GM12878 (cell line): Measurements from ENCODE around the gene ATXN2. TPM values are rescaled to one million over a fixed set of nuclear protein-coding genes. Genes with fewer than 3 reads are reported as not detected.

Experiments used
- ATAC-seq: fragments of 200-7000 bp; cut with Tn5 transposase; 3 replicates; pipeline ENCODE4 v1.9.1; 2020; ENCODE audit warnings: mild to moderate bottlenecking, moderate library complexity
- BruUV-seq: library from RNA; stranded (reverse); fragments of 400-500 nt; replicated peaks from 2 replicates; lab custom pipeline; 2021; lab: Mats Ljungman, UMichigan
- CTCF ChIA-PET: fragments of 300-600 bp; sonication (Branson Sonifier 250); formaldehyde crosslinking; extraction: SDS; loops from one replicate; lab custom pipeline; 2021; ENCODE audit warnings: inconsistent platforms; lab: Yijun Ruan, JAX
- POLR2A ChIA-PET: fragments of 350-600 bp; formaldehyde crosslinking; extraction: SDS; loops from one replicate; lab custom pipeline; 2021; ENCODE audit warnings: inconsistent platforms; lab: Charles Lee
- RAD21 ChIA-PET: fragments of 300-600 bp; sonication (Branson Sonifier 250); formaldehyde crosslinking; loops from one replicate; lab custom pipeline; 2023; ENCODE audit warnings: antibody characterized with exemption; ENCODE audit not compliant: unreplicated experiment; lab: Charles Lee
- SMC1A ChIA-PET: fragments of 300-600 bp; sonication (Branson Sonifier 250); formaldehyde crosslinking; loops from one replicate; lab custom pipeline; 2023; ENCODE audit not compliant: unreplicated experiment, uncharacterized antibody; lab: Charles Lee
- DNase-seq: peaks from one replicate; pipeline ENCODE4 v3.0.0-alpha.2; 2011; ENCODE audit warnings: low read depth, low spot score
- FAIRE-seq: peaks from 3 replicates; lab custom pipeline; 2011; peaks lifted over from hg19 to GRCh38; lab: Jason Lieb, UNC
- H2AFZ ChIP-seq: 2 replicates; pipeline ENCODE4 v1.6.0; 2011; ENCODE audit warnings: low read depth, low read length, control low read depth; ENCODE audit not compliant: control insufficient read depth
- H3K27ac ChIP-seq: 2 replicates; pipeline ENCODE4 v1.5.1; 2011; ENCODE audit warnings: control low read depth; ENCODE audit not compliant: control insufficient read depth, insufficient read depth
- H3K27me3 ChIP-seq, 2 experiments: replicated peaks in 1 of 2; 2 replicates each; pipeline versions ENCODE4 v1.6.0 to v1.6.1; 2011; ENCODE audit warnings: low read length in 1 of 2; ENCODE audit not compliant: control insufficient read depth in 2 of 2, insufficient read depth in 2 of 2
- H3K36me3 ChIP-seq, 2 experiments: 2 replicates each; pipeline ENCODE4 v1.5.1; 2011; ENCODE audit warnings: low read length in 1 of 2; ENCODE audit not compliant: control insufficient read depth in 2 of 2, insufficient read depth in 2 of 2
- H3K4me1 ChIP-seq: 2 replicates; pipeline ENCODE4 v1.6.1; 2011; ENCODE audit warnings: mild to moderate bottlenecking, low read length, moderate library complexity, mixed read lengths; ENCODE audit not compliant: control insufficient read depth, insufficient read depth
- H3K4me2 ChIP-seq: 2 replicates; pipeline ENCODE4 v1.6.0; 2011; ENCODE audit warnings: control low read depth; ENCODE audit not compliant: control insufficient read depth, insufficient read depth
- H3K4me3 ChIP-seq: fragments of 200-600 bp; sonication (generic); 2 replicates; pipeline ENCODE4 v1.5.1; 2016
- H3K79me2 ChIP-seq: 2 replicates; pipeline ENCODE4 v1.6.0; 2011; ENCODE audit warnings: low read length; ENCODE audit not compliant: control insufficient read depth, insufficient read depth
- H3K9ac ChIP-seq: 2 replicates; pipeline ENCODE4 v1.8.0; 2011; ENCODE audit warnings: low read length, control low read depth, mixed read lengths; ENCODE audit not compliant: control insufficient read depth, insufficient read depth
- H3K9me3 ChIP-seq: replicated peaks from 3 replicates; pipeline ENCODE4 v1.5.1; 2011; ENCODE audit warnings: mild to moderate bottlenecking, low read length; ENCODE audit not compliant: control insufficient read depth, insufficient read depth
- H4K20me1 ChIP-seq: 2 replicates; pipeline ENCODE4 v1.6.0; 2011; ENCODE audit not compliant: control insufficient read depth, insufficient read depth
- ATF7 ChIP-seq: fragments of 450-650 bp; IDR thresholded peaks from 2 replicates; pipeline ENCODE4 v1.6.1; 2016; ENCODE audit warnings: low read depth, mild to moderate bottlenecking
- CHD4 ChIP-seq: fragments of 200-600 bp; sonication (generic); IDR thresholded peaks from 2 replicates; pipeline ENCODE4 v1.6.1; 2016; ENCODE audit warnings: mild to moderate bottlenecking
- RCOR1 ChIP-seq: conservative IDR thresholded peaks from 2 replicates; pipeline ENCODE4 v1.6.1; 2012; ENCODE audit warnings: low read depth, low read length, improper control_type of control experiment
- SIN3A ChIP-seq: IDR thresholded peaks from 2 replicates; pipeline ENCODE4 v1.6.1; 2012; ENCODE audit warnings: low read depth, low read length, improper control_type of control experiment
- SIX5 ChIP-seq: IDR thresholded peaks from 2 replicates; pipeline ENCODE4 v1.6.1; 2011; ENCODE audit warnings: mild to moderate bottlenecking, low read depth, low read length, moderate library complexity; ENCODE audit not compliant: severe bottlenecking
- SPI1 ChIP-seq: IDR thresholded peaks from 2 replicates; pipeline ENCODE4 v1.6.1; 2011; ENCODE audit warnings: low read depth, mild to moderate bottlenecking, low read length, moderate library complexity, borderline replicate concordance; ENCODE audit not compliant: insufficient read depth
- ZNF384 ChIP-seq: IDR thresholded peaks from 2 replicates; pipeline ENCODE4 v1.6.1; 2012; ENCODE audit warnings: low read depth, mild to moderate bottlenecking, low read length, improper control_type of control experiment, borderline replicate concordance
- ZSCAN29 ChIP-seq: fragments of 450-650 bp; IDR thresholded peaks from 2 replicates; pipeline ENCODE4 v1.6.1; 2017; ENCODE audit warnings: mild to moderate bottlenecking, moderate library complexity
- WGBS: methylation state at CpG from one replicate; pipeline ENCODE4 v1.1.6; 2016; ENCODE audit warnings: low lambda C conversion rate; ENCODE audit not compliant: insufficient replicate concordance, insufficient coverage; ENCODE audit errors: missing lambda C conversion rate; 5-methylcytosine and 5-hydroxymethylcytosine counted together
- in situ Hi-C: fragments of 300-500 bp; cut with MboI; formaldehyde crosslinking; loops from 9 replicates; pipeline ENCODE4 v1.14.3; 2018; ENCODE audit warnings: mixed read lengths
- intact Hi-C: fragments of 100-400 bp; cut with micrococcal nuclease; formaldehyde crosslinking; loops from one replicate; pipeline ENCODE4 v1.14.2; 2022; ENCODE audit not compliant: unreplicated experiment
- polyA plus RNA-seq, 11 experiments: library from polyadenylated mRNA; depleted of rRNA in 4 of 11; unstranded in 6 of 11; stranded (reverse) in 5 of 11; fragments of >200 nt; fragmentation: Nextera tagmentation in 4 of 11; fragmentation: Illumina TruSeq in 1 of 11; extraction: Ambion mirVana in 4 of 11; extraction: Trizol in 1 of 11; gene quantifications; 1 replicate in 1 of 11; 2 replicates in 10 of 11; pipeline versions ENCODE4 v1.2.1 to v1.2.3, GENCODE V29; 2011 to 2016; ENCODE audit warnings: inconsistent platforms in 2 of 11, missing spikeins in 2 of 11, low read depth in 1 of 11
- total RNA-seq, 4 experiments: library from RNA; depleted of rRNA in 3 of 4; stranded (reverse); fragments of >200 nt in 3 of 4; fragmentation: Illumina TruSeq in 1 of 4; extraction: Trizol in 1 of 4; gene quantifications; 2 replicates each; pipeline versions ENCODE4 v1.2.1 to v1.2.3, GENCODE V29; 2013 to 2021
- TF ChIP-seq, protein P1 (sequence below): IDR thresholded peaks from 2 replicates; pipeline ENCODE4 v1.6.1; 2012; ENCODE audit warnings: low read depth, low read length, improper control_type of control experiment
- TF ChIP-seq, protein P2 (sequence below): fragments of 450-650 bp; IDR thresholded peaks from 2 replicates; pipeline ENCODE4 v1.6.1; 2017; ENCODE audit warnings: mild to moderate bottlenecking
- TF ChIP-seq, protein P3 (sequence below): IDR thresholded peaks from 2 replicates; pipeline ENCODE4 v1.6.1; 2012; ENCODE audit warnings: mild to moderate bottlenecking, low read depth, low read length

The ATXN2 gene
- total and polyA plus RNA-seq, 10 of the 15 experiments (the other 5 are each of a cell fraction or from before 2014, with no cell fraction given): 8.8 to 31.5 (median 19.0) TPM

DNA sequence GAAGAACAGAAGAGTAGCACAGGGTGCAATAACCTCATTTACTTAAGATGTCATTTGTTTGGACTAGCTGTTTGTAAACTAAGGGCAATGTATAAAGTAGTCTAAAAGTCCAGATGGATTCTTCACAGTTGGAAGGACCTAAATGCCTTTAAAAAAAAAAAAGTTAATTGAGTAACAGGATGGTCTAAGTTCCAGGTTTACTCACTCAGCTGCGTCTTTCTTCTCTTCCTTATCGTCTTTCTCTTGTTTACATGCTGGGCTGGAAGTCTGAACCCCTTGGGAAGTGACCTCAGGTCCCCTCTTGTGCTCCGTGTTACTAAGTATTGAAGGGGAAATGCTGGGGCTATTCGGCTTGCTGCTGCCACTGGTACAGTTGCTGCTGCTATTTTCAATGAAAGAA, 110.8 kb downstream of the ATXN2 start:
- Histone ChIP-seq H3K36me3 (peaks cover 3 to 14% of the 10 kb centered on the region in 2 experiments), H3K9ac (no peak overlapping the region), H3K27ac (no peak overlapping the region), H4K20me1 (no peaks in the 10 kb centered on the region), H2AFZ (no peak overlapping the region), H3K79me2 (no peaks in the 10 kb centered on the region), H3K4me1 (no peaks in the 10 kb centered on the region), H3K27me3 (no peaks in the 10 kb centered on the region), H3K4me2 (no peak overlapping the region), H3K4me3 (no peak overlapping the region), H3K9me3 (no peaks in the 10 kb centered on the region)
- POLR2A ChIA-PET: interaction anchor here (0.6 kb wide), 1 partner anchor 92 kb away, joined by 3 read pairs; no protein-coding TSS in a partner anchor
- TF ChIP-seq SIN3A: no peak
- TF ChIP-seq, protein P1, sequence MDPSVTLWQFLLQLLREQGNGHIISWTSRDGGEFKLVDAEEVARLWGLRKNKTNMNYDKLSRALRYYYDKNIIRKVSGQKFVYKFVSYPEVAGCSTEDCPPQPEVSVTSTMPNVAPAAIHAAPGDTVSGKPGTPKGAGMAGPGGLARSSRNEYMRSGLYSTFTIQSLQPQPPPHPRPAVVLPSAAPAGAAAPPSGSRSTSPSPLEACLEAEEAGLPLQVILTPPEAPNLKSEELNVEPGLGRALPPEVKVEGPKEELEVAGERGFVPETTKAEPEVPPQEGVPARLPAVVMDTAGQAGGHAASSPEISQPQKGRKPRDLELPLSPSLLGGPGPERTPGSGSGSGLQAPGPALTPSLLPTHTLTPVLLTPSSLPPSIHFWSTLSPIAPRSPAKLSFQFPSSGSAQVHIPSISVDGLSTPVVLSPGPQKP: no peak
- TF ChIP-seq, protein P2, sequence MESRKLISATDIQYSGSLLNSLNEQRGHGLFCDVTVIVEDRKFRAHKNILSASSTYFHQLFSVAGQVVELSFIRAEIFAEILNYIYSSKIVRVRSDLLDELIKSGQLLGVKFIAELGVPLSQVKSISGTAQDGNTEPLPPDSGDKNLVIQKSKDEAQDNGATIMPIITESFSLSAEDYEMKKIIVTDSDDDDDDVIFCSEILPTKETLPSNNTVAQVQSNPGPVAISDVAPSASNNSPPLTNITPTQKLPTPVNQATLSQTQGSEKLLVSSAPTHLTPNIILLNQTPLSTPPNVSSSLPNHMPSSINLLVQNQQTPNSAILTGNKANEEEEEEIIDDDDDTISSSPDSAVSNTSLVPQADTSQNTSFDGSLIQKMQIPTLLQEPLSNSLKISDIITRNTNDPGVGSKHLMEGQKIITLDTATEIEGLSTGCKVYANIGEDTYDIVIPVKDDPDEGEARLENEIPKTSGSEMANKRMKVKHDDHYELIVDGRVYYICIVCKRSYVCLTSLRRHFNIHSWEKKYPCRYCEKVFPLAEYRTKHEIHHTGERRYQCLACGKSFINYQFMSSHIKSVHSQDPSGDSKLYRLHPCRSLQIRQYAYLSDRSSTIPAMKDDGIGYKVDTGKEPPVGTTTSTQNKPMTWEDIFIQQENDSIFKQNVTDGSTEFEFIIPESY: no peak
- TF ChIP-seq ZNF384: no peak
- TF ChIP-seq RCOR1: no peak
- no peak for TF ChIP-seq SPI1
- TF ChIP-seq ZSCAN29: no peak
- TF ChIP-seq CHD4: no peak
- no peak for TF ChIP-seq SIX5
- TF ChIP-seq ATF7: no peak
- TF ChIP-seq, protein P3, sequence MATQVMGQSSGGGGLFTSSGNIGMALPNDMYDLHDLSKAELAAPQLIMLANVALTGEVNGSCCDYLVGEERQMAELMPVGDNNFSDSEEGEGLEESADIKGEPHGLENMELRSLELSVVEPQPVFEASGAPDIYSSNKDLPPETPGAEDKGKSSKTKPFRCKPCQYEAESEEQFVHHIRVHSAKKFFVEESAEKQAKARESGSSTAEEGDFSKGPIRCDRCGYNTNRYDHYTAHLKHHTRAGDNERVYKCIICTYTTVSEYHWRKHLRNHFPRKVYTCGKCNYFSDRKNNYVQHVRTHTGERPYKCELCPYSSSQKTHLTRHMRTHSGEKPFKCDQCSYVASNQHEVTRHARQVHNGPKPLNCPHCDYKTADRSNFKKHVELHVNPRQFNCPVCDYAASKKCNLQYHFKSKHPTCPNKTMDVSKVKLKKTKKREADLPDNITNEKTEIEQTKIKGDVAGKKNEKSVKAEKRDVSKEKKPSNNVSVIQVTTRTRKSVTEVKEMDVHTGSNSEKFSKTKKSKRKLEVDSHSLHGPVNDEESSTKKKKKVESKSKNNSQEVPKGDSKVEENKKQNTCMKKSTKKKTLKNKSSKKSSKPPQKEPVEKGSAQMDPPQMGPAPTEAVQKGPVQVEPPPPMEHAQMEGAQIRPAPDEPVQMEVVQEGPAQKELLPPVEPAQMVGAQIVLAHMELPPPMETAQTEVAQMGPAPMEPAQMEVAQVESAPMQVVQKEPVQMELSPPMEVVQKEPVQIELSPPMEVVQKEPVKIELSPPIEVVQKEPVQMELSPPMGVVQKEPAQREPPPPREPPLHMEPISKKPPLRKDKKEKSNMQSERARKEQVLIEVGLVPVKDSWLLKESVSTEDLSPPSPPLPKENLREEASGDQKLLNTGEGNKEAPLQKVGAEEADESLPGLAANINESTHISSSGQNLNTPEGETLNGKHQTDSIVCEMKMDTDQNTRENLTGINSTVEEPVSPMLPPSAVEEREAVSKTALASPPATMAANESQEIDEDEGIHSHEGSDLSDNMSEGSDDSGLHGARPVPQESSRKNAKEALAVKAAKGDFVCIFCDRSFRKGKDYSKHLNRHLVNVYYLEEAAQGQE: no peak
- intact Hi-C loops (no loop called here), in situ Hi-C loops (no loop called here)
- 98% methylated on average over 4 of the region's 4 CpGs for WGBS
- BruUV-seq: no TSS peak
- RAD21 ChIA-PET: no interaction called here
- FAIRE-seq (no peak), DNase-seq (no peak), ATAC-seq (no peak)
- CTCF ChIA-PET: interaction anchor here (1.2 to 2.1 kb wide), 2 partner anchors 36 to 40 kb away, joined by 4 read pairs; no protein-coding TSS in a partner anchor
- SMC1A ChIA-PET: interaction anchor here (1.2 to 2.2 kb wide), 3 partner anchors 16 to 324 kb away, joined by 4 to 6 read pairs (median 5); no protein-coding TSS in a partner anchor
